Activated CD4-positive, alpha-beta T cell treated with anti-CD3 and anti-CD28 coated beads, Interleukin-2, amount 50 U/mL, for 1 hour (primary cell): ENCODE data around the gene SEC14L5.
"Not testable (repeated sequence)": the region's sequence is repeated elsewhere in the genome, so short reads cannot be mapped to it uniquely, and the experiment has no call there.

Source experiments
- DNase-seq: peaks from one replicate; pipeline ENCODE4 v3.0.0-alpha.2; 2020

Gene SEC14L5

GRCh38 chr16:4958510-4959438, 644 bp downstream of the SEC14L5 start:
- no peak for DNase-seq

GRCh38 chr16:4960579-4960978, 2.4 kb downstream of the SEC14L5 start:
- DNase-seq = no peak

- no peak for DNase-seq
Measured at GRCh38 chr16:4962716-4963115, 4.6 kb downstream of the SEC14L5 start.

GRCh38 chr16:4963527-4963926, 5.4 kb downstream of the SEC14L5 start:
- not testable (repeated sequence) for DNase-seq

GRCh38 chr16:4966736-4967453, 8.8 kb downstream of the SEC14L5 start:
- no peak for DNase-seq

GRCh38 chr16:4968278-4968677, 10.1 kb downstream of the SEC14L5 start:
- DNase-seq = not testable (repeated sequence)

GRCh38 chr16:4968879-4969483, 10.9 kb downstream of the SEC14L5 start:
- DNase-seq = no peak

GRCh38 chr16:4970010-4970409, 11.9 kb downstream of the SEC14L5 start:
- no peak for DNase-seq

- no peak for DNase-seq
Measured at GRCh38 chr16:4972938-4973587, 14.9 kb downstream of the SEC14L5 start.

GRCh38 chr16:4976079-4976478, 17.9 kb downstream of the SEC14L5 start:
- DNase-seq = no peak

- no peak for DNase-seq
Measured at GRCh38 chr16:4976611-4977145, 18.5 kb downstream of the SEC14L5 start.

- no peak for DNase-seq
Measured at GRCh38 chr16:4979164-4979563, 21.0 kb downstream of the SEC14L5 start.

- DNase-seq = no peak
Measured at GRCh38 chr16:4979736-4980660, 21.9 kb downstream of the SEC14L5 start.

- no peak for DNase-seq
Measured at GRCh38 chr16:4980691-4981090, 22.6 kb downstream of the SEC14L5 start.

- no peak for DNase-seq
Measured at GRCh38 chr16:4981473-4981872, 23.3 kb downstream of the SEC14L5 start.

GRCh38 chr16:4982056-4982867, 24.1 kb downstream of the SEC14L5 start:
- no peak for DNase-seq

- no peak for DNase-seq
Measured at GRCh38 chr16:4984174-4984990, 26.3 kb downstream of the SEC14L5 start.

GRCh38 chr16:4987250-4987579, 29.1 kb downstream of the SEC14L5 start:
- DNase-seq = no peak

- no peak for DNase-seq
Measured at GRCh38 chr16:4987580-4988374, 29.6 kb downstream of the SEC14L5 start.
